Nephron (organoid): ENCODE results near the gene KLRC2.

Source experiments
- H3K27ac Mint-ChIP-seq, 3 experiments: 2 replicates each; pipeline ENCODE4 v1.8.0; 2020; ENCODE audit warnings: mixed read lengths in 3 of 3, mild to moderate bottlenecking in 2 of 3, moderate library complexity in 1 of 3
- H3K27me3 Mint-ChIP-seq: 2 replicates; pipeline ENCODE4 v1.8.0; 2021; ENCODE audit warnings: low read depth, mild to moderate bottlenecking, moderate library complexity, mixed read lengths
- H3K36me3 Mint-ChIP-seq: 2 replicates; pipeline ENCODE4 v1.8.0; 2020; ENCODE audit warnings: low read depth, mixed read lengths
- H3K4me1 Mint-ChIP-seq: 2 replicates; pipeline ENCODE4 v1.8.0; 2020; ENCODE audit warnings: mixed read lengths
- H3K4me3 Mint-ChIP-seq, 3 experiments: 2 replicates each; pipeline ENCODE4 v1.8.0; 2020; ENCODE audit warnings: mild to moderate bottlenecking in 3 of 3, mixed read lengths in 3 of 3, moderate library complexity in 2 of 3
- H3K9me3 Mint-ChIP-seq: 2 replicates; pipeline ENCODE4 v1.8.0; 2020; ENCODE audit warnings: mixed read lengths
- TF ChIP-seq, protein P1 (sequence below), 3 experiments: fragments of 200-600 bp; sonication (generic); IDR thresholded peaks; one replicate each; pipeline ENCODE4 v1.5.0; 2021; ENCODE audit warnings: antibody characterized with exemption in 3 of 3; ENCODE audit not compliant: unreplicated experiment in 3 of 3

Gene KLRC2

DNA sequence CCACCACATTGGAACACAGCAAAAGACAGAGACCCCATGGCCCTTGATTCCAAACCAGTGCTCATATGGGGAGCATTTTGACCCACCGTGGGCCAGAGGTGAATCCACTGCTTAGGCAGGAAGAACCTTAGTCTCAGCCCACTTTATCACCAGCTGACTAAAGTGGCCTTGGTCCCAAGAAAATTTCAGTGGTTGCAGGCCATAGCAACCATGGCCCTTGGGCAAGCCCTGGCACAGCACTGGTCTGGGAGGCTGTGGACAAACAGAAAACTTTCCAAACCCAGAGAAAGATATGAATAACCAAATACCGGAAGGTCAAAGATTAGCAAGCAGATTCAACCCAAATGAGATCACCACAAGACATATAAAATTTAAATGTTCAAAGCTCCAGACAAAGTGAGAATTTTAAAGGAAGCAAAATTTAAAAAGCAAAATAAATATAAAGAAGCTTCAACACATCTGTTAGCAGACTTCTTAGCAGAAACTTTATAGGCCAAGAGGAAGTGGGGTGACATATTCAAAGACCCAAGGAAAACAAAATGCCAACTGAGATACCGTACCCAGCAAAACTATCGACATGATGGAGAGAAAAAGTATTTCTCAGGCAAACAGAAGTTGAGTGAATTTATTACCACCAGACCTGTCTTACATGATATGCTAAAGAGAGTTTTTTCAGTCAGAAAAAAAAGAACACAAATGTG lies 53.7 kb downstream of the KLRC2 start:
- H3K4me3 Mint-ChIP-seq, result no peak overlapping the region
- no peaks in the 10 kb centered on the region for H3K4me1 Mint-ChIP-seq
- H3K36me3 Mint-ChIP-seq, result no peaks in the 10 kb centered on the region
- peaks cover 16% of the 10 kb centered on the region for H3K9me3 Mint-ChIP-seq
- no peak overlapping the region for H3K27ac Mint-ChIP-seq
- no peaks in the 10 kb centered on the region for H3K27me3 Mint-ChIP-seq
- TF ChIP-seq, protein P1, sequence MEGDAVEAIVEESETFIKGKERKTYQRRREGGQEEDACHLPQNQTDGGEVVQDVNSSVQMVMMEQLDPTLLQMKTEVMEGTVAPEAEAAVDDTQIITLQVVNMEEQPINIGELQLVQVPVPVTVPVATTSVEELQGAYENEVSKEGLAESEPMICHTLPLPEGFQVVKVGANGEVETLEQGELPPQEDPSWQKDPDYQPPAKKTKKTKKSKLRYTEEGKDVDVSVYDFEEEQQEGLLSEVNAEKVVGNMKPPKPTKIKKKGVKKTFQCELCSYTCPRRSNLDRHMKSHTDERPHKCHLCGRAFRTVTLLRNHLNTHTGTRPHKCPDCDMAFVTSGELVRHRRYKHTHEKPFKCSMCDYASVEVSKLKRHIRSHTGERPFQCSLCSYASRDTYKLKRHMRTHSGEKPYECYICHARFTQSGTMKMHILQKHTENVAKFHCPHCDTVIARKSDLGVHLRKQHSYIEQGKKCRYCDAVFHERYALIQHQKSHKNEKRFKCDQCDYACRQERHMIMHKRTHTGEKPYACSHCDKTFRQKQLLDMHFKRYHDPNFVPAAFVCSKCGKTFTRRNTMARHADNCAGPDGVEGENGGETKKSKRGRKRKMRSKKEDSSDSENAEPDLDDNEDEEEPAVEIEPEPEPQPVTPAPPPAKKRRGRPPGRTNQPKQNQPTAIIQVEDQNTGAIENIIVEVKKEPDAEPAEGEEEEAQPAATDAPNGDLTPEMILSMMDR (IDR thresholded peaks at IDR 0.05; ENCODE audit: unreplicated experiment in 3 of 3), result no peak
